Heart left ventricle (tissue), 13 donors: ENCODE results near the gene GTF2E1.

Experiments used
- POLR2A ChIP-seq, 2 donors: fragments of 450-650 bp; IDR thresholded peaks; one replicate each; pipeline ENCODE4 v1.6.1; 2017; ENCODE audit warnings: antibody characterized with exemption in 2 of 2, mild to moderate bottlenecking in 2 of 2, moderate library complexity in 2 of 2
- TF ChIP-seq, protein P1 (sequence below), 12 donors: fragments of 200-600 bp; sonication (generic) in 4 of 12; IDR thresholded peaks; one replicate each; pipeline versions ENCODE4 v1.5.0 to v1.8.0; 2018 to 2022; ENCODE audit warnings: antibody characterized with exemption in 12 of 12, mild to moderate bottlenecking in 5 of 12
- donor health status: ischemic (EF 13 %, LVEDD 7.1; RV severe dilation, severe dysfunction).
- donor health status: DM: no; HTN: yes; CAD: no.
- donor health status: DM: no; HTN: no; CAD: no.
- donor health status: ischemic (EF 25% LVEDD 6.9; RV normal size, moderate dysfunction).
- donor health status: ischemic (EF 25% LVEDD 5.7; RV mildly dilated, moderate dysfunction).
- donor health status: ischemic (EF 35%, LVEDD 5.7; RV mildly dilated, moderate dysfunction).
- donor health status: nonischemic (EF 11% LVEDD 7.7; RV severe dilation, severe dysfunction).
- donor health status: DM: yes; HTN: yes; CAD: no.
- donor health status: PGD.
- donor health status: ischemic (EF 29% LVEDD 5.4; RV normal size, mild dysfunction).
- donor health status: nonischemic (EF 23%, LVEDD 6.1; RV moderate dilation, normal function).

DNA sequence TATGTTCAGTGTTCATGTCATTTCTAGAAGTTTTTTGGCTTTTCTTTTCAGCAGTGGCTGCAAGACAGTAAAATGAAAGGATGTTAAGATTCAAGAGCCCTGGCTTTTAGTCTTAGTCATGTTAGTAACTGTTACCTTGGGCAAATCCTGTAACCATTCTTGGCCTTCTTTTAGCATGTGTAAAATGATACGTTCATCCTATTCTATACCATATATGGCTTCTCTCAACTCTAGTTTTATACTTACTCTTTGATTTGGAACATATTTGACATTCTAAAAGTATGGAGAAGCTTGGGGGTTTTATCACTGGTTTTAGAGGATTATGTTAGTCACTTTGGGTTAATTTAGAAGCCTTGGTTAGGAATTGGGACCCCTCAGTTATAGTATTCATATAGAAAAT lies 20.1 kb downstream of the GTF2E1 start:
- TF ChIP-seq POLR2A (IDR thresholded peaks at IDR 0.05): no peak
- TF ChIP-seq, protein P1, sequence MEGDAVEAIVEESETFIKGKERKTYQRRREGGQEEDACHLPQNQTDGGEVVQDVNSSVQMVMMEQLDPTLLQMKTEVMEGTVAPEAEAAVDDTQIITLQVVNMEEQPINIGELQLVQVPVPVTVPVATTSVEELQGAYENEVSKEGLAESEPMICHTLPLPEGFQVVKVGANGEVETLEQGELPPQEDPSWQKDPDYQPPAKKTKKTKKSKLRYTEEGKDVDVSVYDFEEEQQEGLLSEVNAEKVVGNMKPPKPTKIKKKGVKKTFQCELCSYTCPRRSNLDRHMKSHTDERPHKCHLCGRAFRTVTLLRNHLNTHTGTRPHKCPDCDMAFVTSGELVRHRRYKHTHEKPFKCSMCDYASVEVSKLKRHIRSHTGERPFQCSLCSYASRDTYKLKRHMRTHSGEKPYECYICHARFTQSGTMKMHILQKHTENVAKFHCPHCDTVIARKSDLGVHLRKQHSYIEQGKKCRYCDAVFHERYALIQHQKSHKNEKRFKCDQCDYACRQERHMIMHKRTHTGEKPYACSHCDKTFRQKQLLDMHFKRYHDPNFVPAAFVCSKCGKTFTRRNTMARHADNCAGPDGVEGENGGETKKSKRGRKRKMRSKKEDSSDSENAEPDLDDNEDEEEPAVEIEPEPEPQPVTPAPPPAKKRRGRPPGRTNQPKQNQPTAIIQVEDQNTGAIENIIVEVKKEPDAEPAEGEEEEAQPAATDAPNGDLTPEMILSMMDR (IDR thresholded peaks at IDR 0.05): no peak
